Stimulated activated CD4-positive, alpha-beta T cell treated with anti-CD3 and anti-CD28 coated beads, Interleukin-15, amount 100 ng/mL, for 48 hours (primary cell): ENCODE data around the gene TOM1.

Experiments
- DNase-seq, 2 donors: peaks; one replicate each; pipeline ENCODE4 v3.0.0-alpha.2; 2020; ENCODE audit warnings: low read depth in 2 of 2

TOM1 gene

DNA sequence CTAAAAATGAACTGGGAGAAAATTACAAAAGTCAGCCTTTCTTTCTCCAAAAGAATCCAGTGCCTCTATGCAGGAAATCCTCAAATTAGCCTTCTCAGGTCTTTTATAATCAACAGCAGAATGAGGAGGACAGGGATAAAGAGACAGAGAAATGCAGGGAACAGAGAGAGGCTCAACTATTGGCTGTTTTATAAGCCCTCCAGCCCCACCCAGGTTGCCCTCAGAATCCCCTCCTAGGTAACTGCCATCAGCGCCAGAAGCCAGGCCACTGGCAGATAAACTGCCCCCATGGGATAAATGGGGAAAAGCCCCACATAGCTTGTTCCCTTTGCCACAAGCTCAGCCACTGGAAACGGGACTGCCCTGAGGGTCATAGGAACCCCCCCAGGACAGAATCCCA lies 70.3 kb downstream of the TOM1 start:
- DNase-seq: no peak

DNA sequence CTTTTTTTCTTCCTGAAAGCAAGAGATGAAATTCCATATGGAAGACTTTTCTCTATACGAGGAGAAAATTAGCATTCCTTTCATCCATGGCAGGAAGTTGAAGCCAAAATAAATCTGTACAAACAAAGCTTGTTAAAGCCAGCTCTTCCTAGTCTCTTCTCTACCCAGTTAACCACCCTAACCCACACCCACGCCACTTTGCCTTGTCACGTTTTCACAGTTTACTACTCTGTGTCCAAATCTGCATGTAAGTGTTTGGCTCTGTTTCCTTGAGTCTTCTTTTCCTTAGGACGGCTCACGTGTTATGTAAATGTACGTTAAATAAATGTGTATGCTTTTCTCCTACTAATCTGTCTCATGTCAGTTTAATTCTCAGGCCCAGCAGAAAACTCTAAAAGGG lies 74.1 kb downstream of the TOM1 start:
- DNase-seq: no peak

DNA sequence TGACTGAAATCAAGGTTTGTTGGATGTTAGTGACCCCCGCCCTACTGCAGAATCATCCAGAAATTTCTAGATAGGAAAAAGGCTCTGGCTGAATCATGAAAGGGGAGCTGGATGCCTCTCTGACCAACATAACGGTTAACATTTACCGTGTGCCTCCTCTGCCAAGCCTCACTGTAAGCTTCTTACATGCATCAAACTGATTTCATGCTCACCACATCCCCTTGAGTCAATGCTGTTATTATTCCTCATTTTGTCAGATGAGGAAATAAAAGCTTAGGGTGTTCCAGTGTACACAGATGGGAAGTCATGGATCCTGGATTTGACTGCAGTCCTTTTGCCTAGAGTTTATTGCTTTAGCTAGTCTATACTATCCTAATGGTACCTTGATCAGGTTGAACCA lies 75.3 kb downstream of the TOM1 start:
- DNase-seq: no peak

DNA sequence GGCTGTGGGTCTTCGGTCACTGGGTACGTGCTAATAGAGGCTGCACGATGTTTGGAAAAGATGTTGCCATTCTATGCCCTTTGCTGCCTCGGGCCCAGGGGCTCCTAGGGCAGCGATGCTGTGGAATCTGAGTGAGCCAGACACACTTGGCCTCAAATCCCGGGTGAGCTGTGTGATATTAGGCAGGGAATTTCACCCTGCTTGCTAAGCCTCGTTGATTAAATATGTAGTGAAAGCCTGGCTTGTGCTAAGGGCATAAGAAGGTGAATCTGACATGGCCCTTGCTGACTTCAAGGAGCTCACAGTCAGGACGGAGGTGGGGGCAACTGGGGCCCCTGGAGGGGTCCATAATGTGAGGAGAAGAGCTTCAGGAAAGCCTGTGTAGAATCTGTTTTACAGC lies 75.8 kb downstream of the TOM1 start:
- DNase-seq: no peak

DNA sequence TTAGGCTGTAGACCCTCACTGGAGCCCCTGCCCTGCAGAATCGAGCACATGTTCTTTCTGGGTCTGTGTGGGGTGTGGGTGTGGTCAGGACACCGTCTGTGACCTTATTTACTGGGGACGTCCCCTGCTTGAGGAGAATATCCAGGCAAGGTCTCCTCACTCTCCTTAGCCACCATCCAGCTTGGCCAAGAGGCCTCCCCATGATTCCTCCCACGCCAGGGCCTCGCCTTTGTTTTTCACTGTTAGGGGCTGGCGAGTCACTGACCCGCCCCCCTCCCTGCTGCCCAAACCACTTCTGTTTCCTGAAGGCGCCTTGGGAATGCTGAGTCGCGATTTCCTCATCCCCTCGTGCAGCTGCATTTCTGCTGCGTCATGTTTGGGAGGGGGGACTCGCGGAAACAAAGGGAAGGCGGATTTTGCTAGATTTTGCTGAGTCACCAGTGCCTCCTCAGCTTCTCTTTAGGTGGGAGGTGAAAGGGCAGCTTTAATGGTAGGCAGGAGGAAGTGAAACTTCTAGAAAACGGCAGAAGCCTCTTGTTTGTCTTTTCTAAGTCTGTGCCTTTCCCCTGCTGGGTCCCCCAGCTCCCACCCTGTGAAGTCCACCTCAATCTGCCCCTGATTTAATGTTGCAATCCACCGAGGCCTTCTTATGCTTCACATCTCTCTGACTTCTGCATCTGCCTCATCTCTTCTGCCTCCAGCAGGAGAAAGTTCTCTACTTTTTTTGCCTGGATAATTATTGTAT lies 77.2 kb downstream of the TOM1 start:
- DNase-seq: no peak

DNA sequence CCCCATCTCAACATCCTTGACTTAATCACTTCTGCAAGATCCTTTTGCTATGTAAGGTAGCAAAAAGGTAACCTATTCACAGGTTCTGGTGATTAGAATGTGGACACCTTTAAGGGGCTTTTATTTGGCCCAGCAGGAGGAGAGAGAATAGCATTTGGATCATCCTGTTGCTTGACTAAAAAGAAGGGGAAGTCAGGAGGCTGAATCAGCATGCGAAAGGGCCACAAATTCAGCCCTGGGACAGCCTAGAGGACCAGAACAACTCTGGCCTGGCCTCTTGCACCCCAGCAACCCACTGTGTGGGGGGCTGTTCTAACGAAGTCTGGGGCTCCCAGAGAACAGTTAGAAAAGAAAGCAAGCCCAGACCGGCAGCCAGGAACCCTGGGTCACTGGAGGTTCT lies 78.0 kb downstream of the TOM1 start:
- no peak for DNase-seq

DNA sequence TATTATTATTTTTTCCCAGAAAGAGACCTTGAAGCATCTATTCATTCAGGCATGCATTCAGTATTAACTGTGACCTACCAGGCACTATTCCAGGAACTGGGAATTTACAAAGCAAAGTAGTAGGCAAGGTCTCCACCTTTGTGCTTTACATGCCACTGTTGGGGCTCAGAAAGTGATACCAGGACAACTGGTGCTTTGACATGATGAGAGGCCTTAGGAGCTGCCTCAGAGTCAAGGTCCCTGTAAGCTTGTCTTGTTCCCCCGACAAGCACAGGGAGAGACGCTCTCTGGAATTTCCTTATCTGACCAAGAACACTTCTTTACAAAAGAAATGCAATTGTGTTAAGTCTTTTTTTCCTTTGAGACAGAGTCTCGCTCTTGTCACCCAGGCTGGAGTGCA lies 78.9 kb downstream of the TOM1 start:
- no peak for DNase-seq

DNA sequence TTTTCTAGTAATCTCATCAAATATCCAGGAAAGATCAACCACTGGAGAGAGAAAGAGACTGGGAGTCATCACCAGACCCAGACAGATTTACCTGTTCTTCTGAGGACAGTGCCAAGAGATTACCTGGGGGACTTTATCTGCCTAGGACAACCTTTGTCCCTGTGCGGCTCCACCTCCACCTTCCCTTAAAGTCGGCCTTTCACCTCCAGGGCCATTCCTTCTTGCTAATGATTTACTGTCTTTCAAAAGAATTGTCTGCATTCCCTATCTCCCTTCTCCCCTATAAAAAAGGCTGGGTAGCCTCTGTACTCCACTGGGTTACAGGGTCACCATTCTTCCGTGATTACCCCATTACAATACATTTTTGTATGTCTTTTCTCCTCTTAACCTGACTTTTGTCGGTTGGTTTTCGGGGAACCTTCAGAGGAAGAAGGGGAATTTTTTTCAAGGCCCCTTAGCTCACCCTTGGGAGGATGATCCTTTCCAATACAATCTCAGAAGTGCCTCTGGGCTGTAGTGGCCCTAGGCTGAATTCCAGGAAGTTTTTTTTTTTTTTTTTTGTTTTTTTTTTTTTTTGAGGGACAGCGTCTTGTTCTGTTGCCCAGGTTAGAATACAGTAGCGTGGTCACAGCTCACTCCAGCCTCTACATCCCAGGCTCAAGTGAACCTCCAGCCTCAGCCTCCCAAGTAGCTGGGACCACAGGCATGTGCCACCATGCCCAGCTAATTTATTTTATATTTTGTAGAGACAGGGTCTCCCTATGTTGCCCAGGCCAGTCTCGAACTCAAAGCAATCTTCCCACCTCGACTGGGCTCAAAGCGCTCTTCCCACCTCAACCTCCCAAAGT lies 79.7 kb downstream of the TOM1 start:
- DNase-seq: no peak

DNA sequence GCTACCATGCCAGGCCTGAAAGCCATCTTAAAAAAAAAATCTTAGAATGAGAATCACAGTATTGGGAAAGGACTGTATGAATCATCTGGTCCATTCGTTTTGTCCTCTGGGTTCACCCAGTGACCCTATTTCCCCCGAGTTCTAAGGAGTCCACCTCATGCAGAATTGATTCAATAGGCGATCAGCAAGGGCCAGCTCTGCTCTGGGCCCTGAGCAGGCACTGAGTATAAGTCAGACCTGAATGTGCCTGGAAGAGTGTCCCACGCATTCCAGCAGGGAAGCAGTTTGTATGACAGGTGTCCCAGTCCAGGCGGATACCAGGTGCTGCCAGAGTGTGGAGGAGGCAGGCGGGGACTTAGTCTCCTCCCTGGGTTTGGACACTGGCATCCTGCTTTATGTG lies 80.3 kb downstream of the TOM1 start:
- no peak for DNase-seq

DNA sequence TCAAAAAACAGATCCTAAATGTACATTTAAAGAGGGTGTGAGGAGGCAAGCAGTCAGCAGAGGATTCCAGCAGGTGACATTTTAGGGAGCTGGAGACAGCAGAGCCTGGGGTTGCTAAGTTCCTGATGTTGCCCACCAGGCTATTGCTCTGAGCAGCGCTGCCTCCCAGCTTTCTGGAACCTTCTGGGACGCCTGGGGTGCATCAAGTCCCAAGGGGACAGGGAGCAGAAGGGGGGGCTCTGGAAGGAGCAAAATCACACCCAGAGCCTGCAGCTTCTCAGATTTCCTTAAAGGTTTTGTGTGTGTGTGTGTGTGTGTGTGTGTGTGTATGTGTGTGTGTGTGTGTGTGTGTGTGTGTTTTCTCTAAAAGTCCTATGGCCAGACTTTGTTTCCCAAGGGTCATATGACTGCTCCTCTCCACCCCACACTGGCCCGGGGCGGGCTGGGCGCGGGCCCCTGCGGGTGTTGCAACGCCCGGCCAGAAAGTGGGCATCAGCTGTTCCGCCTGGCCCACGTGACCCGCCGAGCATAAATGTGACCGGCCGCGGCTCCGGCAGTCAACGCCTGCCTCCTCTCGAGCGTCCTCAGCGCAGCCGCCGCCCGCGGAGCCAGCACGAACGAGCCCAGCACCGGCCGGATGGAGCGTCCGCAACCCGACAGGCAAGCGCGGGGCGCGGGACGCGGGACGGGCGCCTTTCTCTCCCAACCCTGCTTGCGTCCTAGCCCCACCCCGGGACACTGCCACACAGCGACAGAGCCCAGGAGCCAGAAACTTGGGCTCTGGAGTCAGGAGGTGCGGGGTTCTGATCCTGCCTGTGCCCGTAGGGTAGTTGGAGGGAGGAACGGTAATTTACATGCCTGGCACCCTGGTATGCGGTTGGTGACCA lies 81.1 kb downstream of the TOM1 start, which contains the start of gene HMOX1:
Gene HMOX1, plus strand, starts transcription at position 560 of the 887 bp plus-strand sequence. Its CDS starts 78 bp downstream, at position 638.
- peak in 1 of 2 donors; percentile 41 for DNase-seq

DNA sequence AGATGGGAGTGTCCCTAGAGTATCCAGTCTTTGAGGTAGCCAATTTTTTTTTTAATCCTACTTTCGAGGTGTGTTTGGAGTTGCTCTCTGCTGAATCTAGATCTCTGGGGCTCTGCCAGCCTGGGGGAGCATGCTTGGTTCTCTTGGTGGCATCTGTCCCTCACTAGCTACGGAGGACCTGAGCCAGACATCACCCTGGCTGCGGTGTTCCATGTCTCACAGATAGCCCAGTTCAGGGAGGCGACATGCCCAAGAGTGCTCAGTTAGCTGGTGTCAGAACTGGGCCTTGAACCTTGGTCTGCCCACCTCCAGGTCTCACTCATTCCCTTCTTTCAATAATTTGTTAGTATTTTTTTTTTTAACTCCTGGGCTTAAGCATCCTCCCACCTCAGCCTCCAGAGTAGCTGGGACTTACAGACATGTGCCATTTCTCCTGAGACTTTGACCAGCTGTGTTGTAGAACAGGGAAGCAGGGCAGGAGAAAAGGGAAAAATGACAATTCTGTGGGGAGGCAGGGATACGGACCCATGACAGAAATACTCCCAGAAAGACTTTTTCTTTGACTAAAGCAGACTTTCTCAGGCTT lies 81.8 kb downstream of the TOM1 start:
- no peak for DNase-seq

DNA sequence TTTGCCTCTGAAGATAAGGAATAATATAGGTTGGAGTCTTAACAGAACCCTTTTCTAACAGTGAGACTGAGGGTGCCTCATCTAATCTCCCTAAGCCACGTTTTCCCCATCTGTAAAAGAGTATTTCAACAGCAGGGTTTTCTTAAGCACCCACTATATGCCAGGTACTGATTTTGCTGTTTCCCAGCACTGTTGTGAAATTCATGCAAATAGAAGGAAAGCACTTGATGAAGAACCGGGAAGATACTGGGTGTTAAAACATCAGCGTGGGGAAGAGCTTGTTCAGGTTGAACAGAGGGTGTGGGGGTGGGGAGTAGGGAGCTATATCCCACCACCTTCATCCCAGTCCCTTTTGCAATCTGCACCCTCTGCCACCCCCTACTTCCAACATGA lies 84.0 kb downstream of the TOM1 start:
- no peak for DNase-seq

DNA sequence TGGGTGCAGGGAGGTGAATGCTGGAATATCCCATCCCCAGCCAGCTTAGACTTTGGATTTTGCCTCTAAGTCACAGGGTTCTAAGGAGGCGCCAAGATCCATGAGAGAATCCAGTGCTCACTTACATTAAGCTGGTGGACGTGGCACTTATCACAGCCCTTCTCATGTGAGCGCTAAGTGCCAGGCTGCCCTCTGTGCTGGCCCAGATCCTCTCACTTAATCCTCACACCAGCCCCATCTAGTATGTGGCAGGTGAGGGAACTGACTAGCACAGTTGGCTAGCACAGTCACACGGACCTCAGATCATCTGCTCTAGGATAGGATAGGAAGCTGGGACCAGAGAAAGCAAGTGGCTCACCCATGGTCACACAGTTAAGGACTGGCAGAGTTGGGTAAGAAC lies 84.8 kb downstream of the TOM1 start:
- DNase-seq: no peak

DNA sequence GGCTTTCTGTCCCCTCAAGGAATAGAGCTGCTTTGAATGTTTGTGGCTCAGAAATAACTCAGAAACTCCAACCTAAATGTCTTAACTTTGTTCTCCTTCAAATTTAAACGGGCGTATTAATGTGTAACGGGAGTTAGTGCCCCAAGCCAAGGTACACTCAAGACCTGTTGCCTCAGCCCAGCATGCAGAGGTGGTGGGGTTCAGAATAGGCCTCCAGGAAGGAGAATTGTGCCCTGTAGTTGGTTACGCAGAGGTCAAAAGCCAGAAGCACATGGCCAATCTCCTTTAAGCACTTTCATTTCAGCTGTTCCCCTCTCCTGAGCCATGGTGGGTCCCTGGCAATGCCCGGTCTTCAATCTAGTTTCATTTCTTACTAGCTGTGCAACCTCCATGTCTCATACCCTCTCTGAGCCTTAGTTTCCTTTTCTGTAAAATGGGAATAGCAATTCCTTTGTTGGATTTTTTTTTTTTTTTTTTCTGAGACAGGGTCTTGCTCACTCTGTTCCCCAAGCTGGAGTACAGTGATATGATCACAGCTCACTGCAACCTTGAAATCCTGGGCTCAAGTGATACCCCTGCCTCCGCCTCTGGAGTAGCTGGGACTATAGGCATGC lies 85.4 kb downstream of the TOM1 start:
- DNase-seq: no peak

DNA sequence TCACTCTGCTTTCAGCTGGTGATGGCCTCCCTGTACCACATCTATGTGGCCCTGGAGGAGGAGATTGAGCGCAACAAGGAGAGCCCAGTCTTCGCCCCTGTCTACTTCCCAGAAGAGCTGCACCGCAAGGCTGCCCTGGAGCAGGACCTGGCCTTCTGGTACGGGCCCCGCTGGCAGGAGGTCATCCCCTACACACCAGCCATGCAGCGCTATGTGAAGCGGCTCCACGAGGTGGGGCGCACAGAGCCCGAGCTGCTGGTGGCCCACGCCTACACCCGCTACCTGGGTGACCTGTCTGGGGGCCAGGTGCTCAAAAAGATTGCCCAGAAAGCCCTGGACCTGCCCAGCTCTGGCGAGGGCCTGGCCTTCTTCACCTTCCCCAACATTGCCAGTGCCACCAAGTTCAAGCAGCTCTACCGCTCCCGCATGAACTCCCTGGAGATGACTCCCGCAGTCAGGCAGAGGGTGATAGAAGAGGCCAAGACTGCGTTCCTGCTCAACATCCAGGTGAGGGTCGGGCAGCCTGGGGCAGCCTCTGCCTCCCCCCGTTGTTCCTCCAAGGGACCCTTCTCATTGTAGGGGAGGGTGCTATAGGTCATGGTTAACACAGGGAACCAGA lies 87.1 kb downstream of the TOM1 start:
- DNase-seq: no peak

DNA sequence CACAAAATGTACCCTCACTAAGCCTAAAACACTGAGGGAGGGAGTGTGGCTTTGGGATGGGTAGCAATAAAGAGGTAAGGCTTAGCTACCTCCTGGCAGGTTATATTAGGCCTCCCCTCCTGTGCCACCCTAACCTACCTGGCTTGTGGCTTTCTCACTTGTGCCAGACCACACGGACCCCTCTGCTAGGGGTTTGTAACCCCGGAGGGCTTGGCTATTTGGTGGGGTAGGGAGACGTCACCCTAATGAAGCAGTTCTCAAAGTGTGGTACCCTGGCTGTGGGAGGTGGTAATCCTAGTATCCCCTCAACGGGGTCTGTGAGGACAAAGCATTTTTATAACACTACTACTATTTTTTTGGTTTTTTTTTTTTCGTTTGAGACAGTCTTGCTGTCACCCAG lies 91.2 kb downstream of the TOM1 start:
- no peak for DNase-seq

DNA sequence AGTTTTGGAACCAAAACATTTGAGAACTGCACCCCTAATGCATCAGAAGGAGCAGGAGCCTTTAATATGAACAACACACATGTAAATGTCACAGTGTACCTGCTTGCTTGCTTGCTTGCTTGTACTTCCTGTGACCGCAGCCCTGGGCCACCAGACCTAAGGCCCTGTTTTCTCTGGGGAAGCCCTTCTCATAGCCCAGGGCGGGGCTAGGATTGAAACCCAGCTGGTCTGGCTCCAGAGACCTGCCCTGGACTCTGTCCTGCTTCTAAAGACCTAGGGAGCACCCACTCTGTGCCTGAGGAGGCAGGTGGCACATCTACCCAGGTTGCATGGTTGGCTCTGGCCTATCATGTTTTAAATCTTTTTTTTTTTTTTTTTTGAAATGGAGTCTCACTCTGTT lies 92.7 kb downstream of the TOM1 start:
- no peak for DNase-seq

DNA sequence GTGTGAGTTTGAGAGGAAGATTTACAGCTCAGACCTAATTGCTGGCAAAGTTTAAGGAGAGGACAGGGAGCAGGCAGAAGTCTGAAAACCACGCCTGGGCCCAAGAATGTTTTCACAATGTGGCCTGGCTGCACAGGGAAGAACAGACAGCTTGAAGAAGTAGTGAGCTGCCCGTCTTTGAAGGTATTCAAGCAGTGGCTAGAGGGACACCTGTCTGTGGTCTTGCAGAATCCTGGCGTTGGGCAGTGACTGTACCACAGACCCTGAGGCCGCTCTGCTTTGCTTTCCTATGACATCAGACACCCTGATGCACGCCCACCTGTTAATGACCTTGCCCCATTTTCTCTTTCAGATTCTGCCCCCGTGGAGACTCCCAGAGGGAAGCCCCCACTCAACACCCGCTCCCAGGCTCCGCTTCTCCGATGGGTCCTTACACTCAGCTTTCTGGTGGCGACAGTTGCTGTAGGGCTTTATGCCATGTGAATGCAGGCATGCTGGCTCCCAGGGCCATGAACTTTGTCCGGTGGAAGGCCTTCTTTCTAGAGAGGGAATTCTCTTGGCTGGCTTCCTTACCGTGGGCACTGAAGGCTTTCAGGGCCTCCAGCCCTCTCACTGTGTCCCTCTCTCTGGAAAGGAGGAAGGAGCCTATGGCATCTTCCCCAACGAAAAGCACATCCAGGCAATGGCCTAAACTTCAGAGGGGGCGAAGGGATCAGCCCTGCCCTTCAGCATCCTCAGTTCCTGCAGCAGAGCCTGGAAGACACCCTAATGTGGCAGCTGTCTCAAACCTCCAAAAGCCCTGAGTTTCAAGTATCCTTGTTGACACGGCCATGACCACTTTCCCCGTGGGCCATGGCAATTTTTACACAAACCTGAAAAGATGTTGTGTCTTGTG lies 93.7 kb downstream of the TOM1 start:
- DNase-seq: no peak

DNA sequence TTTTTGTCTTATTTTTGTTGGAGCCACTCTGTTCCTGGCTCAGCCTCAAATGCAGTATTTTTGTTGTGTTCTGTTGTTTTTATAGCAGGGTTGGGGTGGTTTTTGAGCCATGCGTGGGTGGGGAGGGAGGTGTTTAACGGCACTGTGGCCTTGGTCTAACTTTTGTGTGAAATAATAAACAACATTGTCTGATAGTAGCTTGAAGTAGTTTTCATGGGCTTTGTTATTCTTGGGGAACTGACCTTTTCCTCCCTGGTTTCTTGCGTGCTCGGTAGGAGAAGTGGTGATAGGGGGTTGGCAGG lies 94.3 kb downstream of the TOM1 start:
- no peak for DNase-seq
